GM12801 (cell line): Measurements from ENCODE around the gene STX1B.

Experiments
- TF ChIP-seq, protein P1 (sequence below): IDR thresholded peaks from one replicate; pipeline ENCODE4 v1.5.1; 2011; ENCODE audit warnings: control low read depth; ENCODE audit not compliant: insufficient read length; ENCODE audit errors: extremely low read depth

STX1B gene

GRCh38 chr16:30983289-30983889 is 27.0 kb downstream of the STX1B start:
- TF ChIP-seq, protein P1, sequence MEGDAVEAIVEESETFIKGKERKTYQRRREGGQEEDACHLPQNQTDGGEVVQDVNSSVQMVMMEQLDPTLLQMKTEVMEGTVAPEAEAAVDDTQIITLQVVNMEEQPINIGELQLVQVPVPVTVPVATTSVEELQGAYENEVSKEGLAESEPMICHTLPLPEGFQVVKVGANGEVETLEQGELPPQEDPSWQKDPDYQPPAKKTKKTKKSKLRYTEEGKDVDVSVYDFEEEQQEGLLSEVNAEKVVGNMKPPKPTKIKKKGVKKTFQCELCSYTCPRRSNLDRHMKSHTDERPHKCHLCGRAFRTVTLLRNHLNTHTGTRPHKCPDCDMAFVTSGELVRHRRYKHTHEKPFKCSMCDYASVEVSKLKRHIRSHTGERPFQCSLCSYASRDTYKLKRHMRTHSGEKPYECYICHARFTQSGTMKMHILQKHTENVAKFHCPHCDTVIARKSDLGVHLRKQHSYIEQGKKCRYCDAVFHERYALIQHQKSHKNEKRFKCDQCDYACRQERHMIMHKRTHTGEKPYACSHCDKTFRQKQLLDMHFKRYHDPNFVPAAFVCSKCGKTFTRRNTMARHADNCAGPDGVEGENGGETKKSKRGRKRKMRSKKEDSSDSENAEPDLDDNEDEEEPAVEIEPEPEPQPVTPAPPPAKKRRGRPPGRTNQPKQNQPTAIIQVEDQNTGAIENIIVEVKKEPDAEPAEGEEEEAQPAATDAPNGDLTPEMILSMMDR: no peak

DNA sequence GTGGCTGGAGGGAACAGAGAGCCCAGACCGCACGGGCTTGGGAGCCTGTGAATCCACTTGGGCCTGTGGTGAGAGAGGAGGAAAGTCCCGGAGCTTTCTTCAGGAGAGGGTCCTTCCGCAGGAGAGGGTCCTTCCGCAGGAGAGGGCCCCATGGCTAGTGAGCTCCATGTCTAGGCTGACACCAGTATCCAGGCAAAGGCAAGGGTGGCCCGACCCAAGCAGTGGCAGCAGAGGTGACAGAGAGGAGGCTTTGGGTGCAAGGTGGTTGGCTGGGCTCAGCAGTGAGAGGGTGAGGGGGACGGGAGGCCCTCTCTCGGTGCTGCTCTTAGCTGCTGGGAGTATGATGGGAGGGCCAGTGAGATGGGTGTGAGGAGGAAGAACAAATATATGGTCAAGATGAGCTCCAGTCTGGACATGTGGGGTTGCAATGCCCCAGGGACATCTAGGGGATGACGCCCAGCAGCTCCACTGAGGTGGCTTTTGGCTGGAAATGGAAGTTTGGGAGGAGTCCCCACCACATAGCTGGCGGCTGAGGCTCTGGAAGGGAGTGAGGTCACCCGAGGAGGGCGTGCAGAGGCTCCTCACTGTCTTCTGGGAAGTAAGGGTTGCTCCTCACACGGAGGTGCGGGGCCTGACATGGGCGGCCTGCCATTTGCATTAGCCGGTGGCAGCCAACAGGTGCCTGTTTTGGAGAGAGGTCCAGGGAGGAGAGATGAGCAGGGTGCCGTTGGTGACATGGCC is 27.7 kb downstream of the STX1B start:
- TF ChIP-seq, protein P1: no peak

- TF ChIP-seq, protein P1: no peak
These were observed 29.5 kb downstream of the STX1B start for GRCh38 chr16:30980959-30981358.

GRCh38 chr16:30980434-30980833 is 30.0 kb downstream of the STX1B start:
- TF ChIP-seq, protein P1: no peak

GRCh38 chr16:30980023-30980371 is 30.4 kb downstream of the STX1B start:
- TF ChIP-seq, protein P1: no peak

- TF ChIP-seq, protein P1: no peak
These were observed 31.0 kb downstream of the STX1B start for GRCh38 chr16:30979170-30980022.

GRCh38 chr16:30977502-30977901 is 32.9 kb downstream of the STX1B start:
- TF ChIP-seq, protein P1: no peak
